IMR-90 (cell line): ENCODE measurements around the gene GHDC. TPM values are rescaled to one million over a fixed set of nuclear protein-coding genes. Genes with fewer than 3 reads are reported as not detected.

Experiments
- ATAC-seq: fragments of 200-7000 bp; cut with Tn5 transposase; 2 replicates; pipeline ENCODE4 v1.9.1; 2020; ENCODE audit warnings: low read depth, mild to moderate bottlenecking, moderate library complexity
- BruUV-seq: library from RNA; stranded (reverse); fragments of 400-500 nt; replicated peaks from 2 replicates; lab custom pipeline; 2021; lab: Mats Ljungman, UMichigan
- CTCF ChIA-PET: fragments of 300-600 bp; formaldehyde crosslinking; extraction: SDS; loops from one replicate; lab custom pipeline; 2021; ENCODE audit warnings: antibody characterized with exemption; lab: Yijun Ruan, JAX
- POLR2A ChIA-PET: fragments of 300-600 bp; sonication (Branson Sonifier 250); formaldehyde crosslinking; loops from one replicate; lab custom pipeline; 2022; ENCODE audit warnings: antibody characterized with exemption; ENCODE audit not compliant: unreplicated experiment; lab: Charles Lee
- DNase-seq: peaks from one replicate; pipeline ENCODE4 v3.0.0; 2013
- H2AFZ ChIP-seq: replicated peaks from 2 replicates; pipeline ENCODE3; 2013; ENCODE audit warnings: low read length, mild to moderate bottlenecking; ENCODE audit not compliant: poor library complexity
- H2AK5ac ChIP-seq: 2 replicates; pipeline ENCODE4 v1.6.1; 2013; ENCODE audit warnings: low read depth, low read length, inconsistent platforms
- H2AK9ac ChIP-seq: replicated peaks from 2 replicates; pipeline ENCODE3; 2013; ENCODE audit warnings: mild to moderate bottlenecking, low read depth, low read length, moderate library complexity; ENCODE audit not compliant: poor library complexity
- H2BK120ac ChIP-seq: 2 replicates; pipeline ENCODE4 v1.6.1; 2013; ENCODE audit warnings: low read depth, low read length, inconsistent platforms
- H2BK15ac ChIP-seq: 3 replicates; pipeline ENCODE4 v1.6.1; 2013; ENCODE audit warnings: low read depth, low read length, inconsistent platforms
- H2BK20ac ChIP-seq: 2 replicates; pipeline ENCODE4 v1.6.1; 2013; ENCODE audit warnings: low read depth, mild to moderate bottlenecking, inconsistent platforms, low read length, moderate library complexity
- H2BK5ac ChIP-seq: 2 replicates; pipeline ENCODE4 v1.6.1; 2013; ENCODE audit warnings: mild to moderate bottlenecking, low read depth, low read length, inconsistent platforms; ENCODE audit not compliant: poor library complexity, severe bottlenecking
- H3K14ac ChIP-seq: replicated peaks from 2 replicates; pipeline ENCODE4 v1.6.1; 2013; ENCODE audit warnings: low read depth, low read length, inconsistent platforms
- H3K18ac ChIP-seq: 2 replicates; pipeline ENCODE4 v1.6.1; 2013; ENCODE audit warnings: low read depth, low read length, control low read depth
- H3K23ac ChIP-seq: 2 replicates; pipeline ENCODE4 v1.6.1; 2013; ENCODE audit warnings: low read depth, low read length, inconsistent platforms
- H3K27ac ChIP-seq: 2 replicates; pipeline ENCODE4 v1.5.1; 2013; ENCODE audit warnings: mild to moderate bottlenecking, control low read depth, low read length; ENCODE audit not compliant: insufficient read depth
- H3K27me3 ChIP-seq: 2 replicates; pipeline ENCODE4 v1.6.1; 2013; ENCODE audit warnings: low read length; ENCODE audit not compliant: control insufficient read depth, insufficient read depth
- H3K36me3 ChIP-seq: 2 replicates; pipeline ENCODE4 v1.6.1; 2013; ENCODE audit warnings: low read length, mixed read lengths; ENCODE audit not compliant: control insufficient read depth, insufficient read depth
- H3K4ac ChIP-seq: 2 replicates; pipeline ENCODE4 v1.6.1; 2013; ENCODE audit warnings: low read depth, low read length, inconsistent platforms
- H3K4me1 ChIP-seq: 2 replicates; pipeline ENCODE4 v1.6.1; 2013; ENCODE audit warnings: low read length, mixed read lengths; ENCODE audit not compliant: control insufficient read depth, insufficient read depth
- H3K4me2 ChIP-seq: 2 replicates; pipeline ENCODE4 v1.6.1; 2013; ENCODE audit warnings: low read depth, mild to moderate bottlenecking, control low read depth, low read length, moderate library complexity
- H3K4me3 ChIP-seq: 2 replicates; pipeline ENCODE4 v1.5.1; 2013; ENCODE audit warnings: low read depth, mild to moderate bottlenecking, control low read depth, low read length, moderate library complexity; ENCODE audit not compliant: insufficient read depth
- H3K56ac ChIP-seq: 2 replicates; pipeline ENCODE4 v1.6.1; 2013; ENCODE audit warnings: low read length, inconsistent platforms; ENCODE audit not compliant: insufficient read depth; ENCODE audit errors: extremely low read depth
- H3K79me1 ChIP-seq, 2 experiments: 2 replicates each; pipeline ENCODE4 v1.6.1; 2013; ENCODE audit warnings: low read length in 2 of 2, inconsistent platforms in 1 of 2, low read depth in 1 of 2
- H3K9ac ChIP-seq: 2 replicates; pipeline ENCODE4 v1.6.1; 2013; ENCODE audit warnings: low read depth, low read length, control low read depth
- H3K9me1 ChIP-seq: 2 replicates; pipeline ENCODE4 v1.6.1; 2013; ENCODE audit warnings: low read length, inconsistent platforms; ENCODE audit not compliant: insufficient read depth
- H3K9me3 ChIP-seq: 2 replicates; pipeline ENCODE4 v1.6.1; 2013; ENCODE audit warnings: low read length; ENCODE audit not compliant: control insufficient read depth, insufficient read depth
- H4K20me1 ChIP-seq: 2 replicates; pipeline ENCODE4 v1.6.1; 2013; ENCODE audit warnings: low read length, inconsistent platforms; ENCODE audit not compliant: insufficient read depth
- H4K5ac ChIP-seq: 2 replicates; pipeline ENCODE4 v1.6.1; 2013; ENCODE audit warnings: mild to moderate bottlenecking, low read depth, low read length, control low read depth
- H4K8ac ChIP-seq, 2 experiments: 2 replicates each; pipeline ENCODE4 v1.6.1; 2013; ENCODE audit warnings: low read depth in 2 of 2, low read length in 2 of 2, control low read depth in 1 of 2, inconsistent platforms in 1 of 2
- H4K91ac ChIP-seq: 2 replicates; pipeline ENCODE4 v1.6.1; 2013; ENCODE audit warnings: low read depth, low read length, inconsistent platforms; ENCODE audit not compliant: insufficient read depth
- CEBPB ChIP-seq: IDR thresholded peaks from 2 replicates; pipeline ENCODE4 v1.6.1; 2012; ENCODE audit warnings: low read depth, low read length, improper control_type of control experiment
- FOS ChIP-seq: fragments of 150-350 bp; IDR thresholded peaks from 2 replicates; pipeline ENCODE4 v1.6.1; 2016; ENCODE audit warnings: low read depth, low read length
- NFE2L2 ChIP-seq: fragments of 150-350 bp; IDR thresholded peaks from 2 replicates; pipeline ENCODE4 v1.6.1; 2016; ENCODE audit warnings: low read depth, mild to moderate bottlenecking, low read length
- POLR2A ChIP-seq: IDR thresholded peaks from 2 replicates; pipeline ENCODE4 v1.6.1; 2012; ENCODE audit warnings: mild to moderate bottlenecking, low read depth, low read length
- RCOR1 ChIP-seq: IDR thresholded peaks from 2 replicates; pipeline ENCODE4 v1.6.1; 2012; ENCODE audit warnings: mild to moderate bottlenecking, low read length, improper control_type of control experiment; ENCODE audit not compliant: insufficient replicate concordance
- SMC3 ChIP-seq: fragments of 150-350 bp; IDR thresholded peaks from 2 replicates; pipeline ENCODE4 v1.6.1; 2016; ENCODE audit warnings: low read depth, mild to moderate bottlenecking, antibody characterized with exemption, low read length, moderate library complexity
- WGBS, 2 experiments: methylation state at CpG; one replicate each; pipeline versions ENCODE4 v1.1.5 to v1.1.7; 2013; ENCODE audit warnings: missing lambda C conversion rate in 2 of 2; ENCODE audit not compliant: insufficient read length in 1 of 2; ENCODE audit errors: extremely low coverage in 2 of 2; 5-methylcytosine and 5-hydroxymethylcytosine counted together
- dilution Hi-C: fragments of 300-500 bp; cut with HindIII; formaldehyde crosslinking; loops from one replicate; pipeline ENCODE4 v1.14.3; 2018; ENCODE audit warnings: low sequenced_read_pairs; ENCODE audit not compliant: unreplicated experiment
- in situ Hi-C: fragments of 300-500 bp; cut with MboI; formaldehyde crosslinking; loops from 3 replicates; pipeline ENCODE4 v1.14.3; 2019; ENCODE audit warnings: low sequenced_read_pairs, inconsistent platforms, mixed read lengths
- intact Hi-C: fragments of 100-400 bp; cut with micrococcal nuclease; formaldehyde crosslinking; loops from 2 replicates; pipeline ENCODE4 v1.10.0; 2022
- polyA plus RNA-seq, 3 experiments: library from polyadenylated mRNA; depleted of rRNA; stranded (reverse); fragments of >200 nt; gene quantifications; 2 replicates each; pipeline ENCODE4 v1.2.3, GENCODE V29; 2012; ENCODE audit warnings: low replicate concordance in 1 of 3
- total RNA-seq: library from RNA; depleted of rRNA; stranded (reverse); fragments of >200 nt; gene quantifications from 2 replicates; pipeline ENCODE4 v1.2.3, GENCODE V29; 2012

GHDC gene
- total and polyA plus RNA-seq, 2 of the 4 experiments (the other 2 are of a cell fraction): 5.2 to 8.1 TPM

DNA sequence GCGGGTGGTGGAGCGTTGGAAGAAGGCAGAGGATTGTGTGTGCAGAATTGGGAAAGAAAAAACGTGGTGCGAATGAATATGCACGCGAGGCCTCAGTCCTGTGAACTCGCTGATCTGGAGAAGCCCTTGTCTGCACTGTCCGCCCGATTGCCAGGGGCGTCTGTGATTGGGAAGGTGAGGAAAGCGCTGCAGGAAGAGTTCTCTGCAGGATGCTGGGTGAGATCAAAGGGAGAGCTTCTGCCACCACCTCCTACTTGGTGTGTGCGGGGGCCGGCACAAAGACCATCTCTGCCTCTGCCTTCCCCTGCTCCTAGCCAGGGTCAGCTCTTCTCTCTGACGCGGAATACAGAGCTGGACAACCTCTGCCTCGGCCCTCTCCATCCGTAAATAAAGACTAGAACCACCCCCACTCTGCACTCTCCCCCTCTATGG is 38.7 kb downstream of the GHDC start:
- Histone ChIP-seq H4K5ac (peak overlapping the region; percentile 60), H2BK5ac (no peak overlapping the region), H3K9me3 (no peaks in the 10 kb centered on the region), H4K20me1 (peaks cover 39% of the 10 kb centered on the region), H4K8ac (peak overlapping the region; percentile 40 to 70; a peak in 3 of 4 replicates), H3K27ac (no peak overlapping the region), H3K4me2 (peak overlapping the region; percentile 69), H2AK5ac (peak overlapping the region; percentile 13; the same call in 1 of the 2 replicates), H4K91ac (no peak overlapping the region), H2BK120ac (no peak overlapping the region), H3K36me3 (peaks cover 6% of the 10 kb centered on the region; the same call in 1 of the 2 replicates), H2AK9ac (peak overlapping the region; percentile 85), H3K27me3 (no peaks in the 10 kb centered on the region), H3K56ac (no peak overlapping the region), H2BK20ac (no peak overlapping the region), H3K4me1 (peaks cover 7% of the 10 kb centered on the region), H2AFZ (peak overlapping the region; percentile 94), H3K14ac (peak overlapping the region; percentile 97), H2BK15ac (no peak overlapping the region), H3K79me1 (peaks cover 3 to 44% of the 10 kb centered on the region in 2 experiments; a peak in 3 of 4 replicates), H3K18ac (no peak overlapping the region), H3K4ac (peak overlapping the region; percentile 66), H3K9me1 (peaks cover 17% of the 10 kb centered on the region), H3K4me3 (peak overlapping the region; percentile 33), H3K23ac (peak overlapping the region; percentile 80; the same call in 1 of the 2 replicates), H3K9ac (peak overlapping the region; percentile 8; the same call in 1 of the 2 replicates)
- in situ Hi-C loops (no loop called here), intact Hi-C loops (loop anchor here (1.0 kb wide), 1 partner anchor 34 kb away; the partner anchor contains the start of gene KAT2A), dilution Hi-C loops (no loop called here)
- no peak for DNase-seq
- CTCF ChIA-PET: no interaction called here
- no TSS peak for BruUV-seq
- TF ChIP-seq FOS (no peak), NFE2L2 (no peak), POLR2A (no peak), RCOR1 (no peak), CEBPB (no peak), SMC3 (no peak)
- 50% methylated on average over 4 of the region's 17 CpGs; no CpG with 5 or more reads in 1 of the 2 experiments for WGBS, 2 experiments
- POLR2A ChIA-PET: no interaction called here
- ATAC-seq: no peak
